Measurements from ENCODE around the gene GNB5.
"Not testable (repeated sequence)": the region's sequence is repeated elsewhere in the genome, so short reads cannot be mapped to it uniquely, and the experiment has no call there.

The GNB5 gene

DNA sequence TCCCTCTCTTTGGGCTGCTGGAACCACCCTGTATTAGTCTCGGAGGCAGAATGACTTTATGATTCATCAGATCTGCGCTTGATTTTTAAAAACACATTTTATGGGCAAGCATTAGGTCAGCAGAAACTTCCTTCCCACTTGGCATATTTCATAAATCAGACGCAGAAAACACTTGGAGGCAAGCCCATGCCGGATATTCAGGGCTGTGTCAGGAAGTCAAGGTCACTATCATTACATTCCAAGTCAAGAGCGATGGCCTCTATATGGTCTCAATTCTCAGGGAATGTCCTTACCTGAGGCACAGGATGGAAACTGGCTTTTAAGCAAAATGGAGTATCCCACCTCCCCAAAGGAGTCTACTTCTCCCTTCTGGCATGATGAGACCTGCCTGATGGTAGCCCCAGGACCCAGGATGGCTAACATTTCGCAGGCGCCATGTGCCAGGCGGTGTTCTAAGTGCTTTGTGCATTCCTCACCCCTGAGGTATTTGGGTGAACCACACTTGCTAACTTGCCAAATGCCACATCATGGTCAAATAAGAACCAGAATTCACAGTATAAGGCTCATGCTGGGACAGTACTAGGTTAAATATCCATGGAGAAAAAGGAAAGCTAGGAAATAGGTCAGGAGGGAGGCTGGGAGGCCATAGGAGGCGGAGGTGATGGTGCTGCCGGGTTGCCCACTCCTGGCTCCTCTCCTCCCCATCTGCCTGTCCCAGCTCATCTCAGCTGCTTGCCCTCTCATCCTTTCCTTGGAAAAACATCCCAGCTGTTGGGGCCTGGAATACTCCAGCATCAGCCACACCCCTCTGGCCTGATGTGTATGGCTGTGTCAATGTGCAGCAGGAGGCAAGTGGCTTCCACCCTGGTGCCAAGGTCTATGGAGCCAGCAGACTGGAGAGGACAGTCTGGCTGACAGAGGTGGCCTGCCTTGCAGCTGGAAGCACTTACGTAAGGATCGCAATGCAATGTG lies 97.4 kb downstream of the GNB5 start:
- no peak for DNase-seq (ENCODE audit: low read depth in 2 of 2)

DNA sequence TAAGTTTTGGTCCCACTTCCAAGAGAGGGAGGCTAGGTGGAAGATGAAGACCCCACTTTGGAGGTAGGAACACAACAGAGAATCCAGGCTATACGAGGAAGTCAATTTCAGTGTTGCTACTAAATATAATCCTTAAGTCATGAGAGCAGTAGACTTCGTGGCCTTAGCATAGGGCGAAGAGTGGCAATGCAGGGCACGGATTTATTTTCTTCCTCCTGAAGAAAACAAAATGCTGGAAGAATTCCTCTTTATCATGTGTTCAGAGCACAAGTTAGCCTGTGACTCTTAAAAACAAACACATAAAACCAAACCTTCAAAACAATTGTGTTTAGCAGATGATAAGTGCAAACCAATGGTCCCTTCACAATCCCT lies 98.0 kb downstream of the GNB5 start:
- no peak for DNase-seq (ENCODE audit: low read depth in 2 of 2)

DNA sequence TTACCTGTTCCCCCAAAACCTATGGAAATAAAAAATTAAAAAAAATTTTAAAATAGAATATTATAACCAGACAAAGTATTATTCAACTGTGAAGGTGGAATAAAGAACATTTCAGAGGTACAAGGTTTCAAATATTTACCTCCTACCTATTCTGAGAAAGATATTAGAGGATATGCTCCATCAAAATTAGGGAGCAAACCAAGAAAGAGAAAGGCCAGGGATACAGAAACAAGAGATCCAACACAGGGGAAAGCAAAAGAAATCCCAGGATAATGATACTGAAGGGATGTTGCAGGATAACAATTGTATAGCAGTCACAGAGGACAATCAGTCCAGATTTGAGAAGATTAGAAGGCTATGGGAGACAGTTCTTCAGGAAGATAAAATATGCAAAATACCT lies 101.0 kb downstream of the GNB5 start:
- DNase-seq (ENCODE audit: low read depth in 2 of 2), result no peak

DNA sequence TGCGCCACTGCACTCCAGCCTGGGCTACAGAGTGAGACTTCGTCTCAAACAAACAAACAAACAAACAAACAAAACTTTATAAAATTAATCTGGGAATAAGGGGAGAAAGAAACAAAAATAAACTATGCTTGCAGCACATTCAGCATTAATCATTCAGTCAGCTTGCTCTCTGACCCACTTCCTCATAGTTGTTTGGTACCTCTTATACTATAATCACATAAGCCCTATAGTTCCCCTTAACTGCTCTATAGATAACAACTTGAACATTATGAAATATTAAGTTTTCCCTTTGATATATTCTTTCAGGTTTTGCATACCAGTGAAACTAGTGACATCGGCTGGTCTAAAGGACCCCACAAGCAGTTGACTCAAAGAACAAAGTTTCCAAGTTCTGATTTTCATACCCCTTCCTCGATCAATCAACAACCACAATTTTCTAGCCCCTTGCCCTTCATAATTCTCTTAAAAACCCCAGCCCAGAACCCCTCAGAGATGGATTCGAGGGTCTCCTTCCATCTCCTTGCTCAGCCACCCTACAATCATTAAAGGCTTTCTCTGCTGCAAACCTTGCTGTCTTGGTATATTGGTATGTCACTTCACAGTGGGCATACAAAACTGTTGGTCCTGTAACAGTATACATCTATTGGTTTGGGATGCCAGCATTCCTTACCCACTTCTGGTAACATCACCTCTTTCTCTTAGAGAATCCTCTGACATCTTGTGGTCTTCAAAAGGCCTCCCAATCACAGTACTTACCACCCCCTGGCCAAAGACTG lies 105.0 kb downstream of the GNB5 start:
- no peak for DNase-seq (ENCODE audit: low read depth in 2 of 2)

DNA sequence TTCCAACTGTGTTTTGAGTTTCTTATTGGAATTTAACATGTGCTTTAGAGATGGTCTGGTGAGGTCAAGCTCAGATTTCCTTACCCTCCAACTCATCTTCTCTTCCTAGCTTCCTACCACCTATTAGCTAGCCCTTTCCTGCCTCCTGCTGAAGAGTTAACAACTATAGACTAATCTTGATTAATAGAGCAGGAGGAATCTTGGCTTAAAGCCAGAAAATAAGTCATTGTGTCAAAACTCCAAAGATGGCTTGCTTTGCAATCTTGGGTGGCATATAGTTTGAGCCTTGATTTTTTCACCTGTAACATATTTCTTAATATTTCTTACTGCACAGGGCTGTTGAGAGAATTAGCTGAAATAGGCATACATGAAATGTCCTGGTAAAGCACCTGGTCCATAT lies 105.9 kb downstream of the GNB5 start:
- no peak for DNase-seq (ENCODE audit: low read depth in 2 of 2)

DNA sequence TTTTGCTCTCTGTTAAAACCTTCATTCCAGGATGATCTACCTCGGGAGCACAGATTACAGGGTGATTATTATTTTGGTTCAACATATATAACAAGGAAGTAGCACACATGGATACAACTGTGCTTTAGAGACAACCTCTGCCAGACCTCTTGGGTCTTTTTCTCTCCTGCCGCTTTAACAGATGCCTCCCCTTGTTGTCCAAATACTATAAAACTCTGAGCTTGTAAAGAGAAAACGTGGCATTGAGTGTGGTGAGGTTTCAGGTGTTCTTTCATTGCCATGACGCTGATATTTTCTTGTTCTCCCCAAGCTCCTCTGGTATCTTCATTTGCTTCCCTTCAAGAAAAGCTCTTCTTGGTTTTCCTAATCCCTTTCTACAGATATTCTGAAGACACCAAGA lies 107.6 kb downstream of the GNB5 start:
- DNase-seq (ENCODE audit: low read depth in 2 of 2), result no peak

DNA sequence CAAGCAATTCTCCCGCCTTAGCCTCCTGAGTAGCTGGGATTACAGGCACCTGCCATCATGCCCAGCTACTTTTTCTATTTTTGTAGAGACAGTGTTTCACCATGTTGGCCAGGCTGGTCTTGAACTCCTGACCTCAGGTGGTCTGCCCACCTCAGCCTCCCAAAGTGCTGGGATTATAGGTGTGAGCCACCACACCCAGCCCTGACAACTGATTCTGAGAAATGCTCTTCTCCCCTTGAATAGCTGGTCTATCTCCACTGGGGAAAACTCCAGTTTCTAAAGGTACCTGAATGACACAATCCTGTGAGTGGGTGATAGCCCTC lies 108.2 kb downstream of the GNB5 start:
- not testable (repeated sequence) for DNase-seq (ENCODE audit: low read depth in 2 of 2)

DNA sequence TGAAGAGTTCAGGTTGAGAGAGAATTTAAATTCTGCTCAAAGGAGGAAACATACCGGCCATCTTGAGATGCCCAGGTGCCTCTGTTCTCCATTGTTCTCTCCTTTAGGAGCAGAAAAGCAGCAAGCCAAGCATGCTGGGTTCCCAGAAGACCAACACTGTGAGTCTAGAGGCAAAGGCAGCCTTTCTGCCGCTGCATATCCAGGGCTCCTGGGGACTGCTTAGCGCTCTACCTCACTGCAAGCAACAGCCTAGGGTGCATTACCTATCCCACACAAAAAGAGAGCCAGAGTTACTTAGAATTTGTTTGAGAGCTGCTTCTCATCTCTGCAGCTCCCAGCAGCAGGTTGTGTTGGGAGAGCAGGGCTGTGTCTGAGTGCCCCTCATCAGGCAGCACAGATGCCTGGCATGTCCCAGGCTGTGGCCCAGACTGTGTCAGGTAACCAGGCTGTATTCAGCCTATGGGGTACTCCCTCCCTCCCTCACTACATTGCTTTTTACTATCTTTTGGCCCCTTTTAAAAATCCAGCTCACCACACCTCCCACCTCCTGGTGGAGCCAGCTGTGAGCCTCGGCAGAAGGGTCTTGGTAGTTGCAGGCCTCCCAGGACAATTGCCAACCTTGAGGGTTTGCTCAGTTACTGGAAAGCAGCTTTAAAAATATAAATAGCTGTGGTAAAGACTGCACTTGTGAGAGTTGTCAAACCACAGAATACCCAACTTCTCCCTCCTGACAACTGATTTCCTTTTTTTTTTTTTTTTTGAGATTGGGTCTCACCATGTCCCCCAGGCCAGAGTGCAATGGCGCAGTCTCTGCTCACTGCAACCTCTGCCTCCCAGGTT lies 108.8 kb downstream of the GNB5 start:
- no peak for DNase-seq (ENCODE audit: low read depth in 2 of 2)

DNA sequence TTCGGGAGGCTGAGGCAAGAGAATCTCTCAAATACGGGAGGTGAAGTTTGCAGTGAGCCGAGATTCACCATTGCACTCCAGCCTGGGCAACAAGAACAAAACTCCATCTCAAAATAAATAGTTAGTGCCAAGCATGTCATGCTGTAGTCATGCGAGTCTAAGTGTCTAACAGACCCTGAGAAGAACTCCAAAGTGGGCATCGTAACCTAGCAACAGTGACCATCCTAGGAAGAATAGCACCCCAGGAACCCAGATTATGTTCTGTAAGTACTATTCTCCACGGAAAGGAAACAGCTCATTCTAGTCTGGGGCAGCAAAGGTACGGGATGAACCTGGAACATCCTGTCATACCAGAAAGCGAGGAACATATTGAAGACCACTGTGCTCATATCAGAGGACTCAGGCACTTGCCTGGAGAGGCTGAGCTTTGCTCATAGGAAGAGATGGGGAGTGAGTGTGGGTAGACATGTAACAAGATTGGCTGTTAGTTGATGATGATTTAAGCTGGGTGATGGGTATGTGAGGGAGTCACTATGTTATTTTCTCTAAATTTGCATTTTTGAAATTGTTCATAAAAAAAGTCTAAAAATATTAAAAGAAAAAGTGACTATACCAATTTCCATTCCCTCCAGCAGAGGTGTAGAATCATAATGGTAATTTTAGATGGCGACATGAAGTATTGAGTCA lies 110.3 kb downstream of the GNB5 start:
- DNase-seq (ENCODE audit: low read depth in 2 of 2), result no peak

DNA sequence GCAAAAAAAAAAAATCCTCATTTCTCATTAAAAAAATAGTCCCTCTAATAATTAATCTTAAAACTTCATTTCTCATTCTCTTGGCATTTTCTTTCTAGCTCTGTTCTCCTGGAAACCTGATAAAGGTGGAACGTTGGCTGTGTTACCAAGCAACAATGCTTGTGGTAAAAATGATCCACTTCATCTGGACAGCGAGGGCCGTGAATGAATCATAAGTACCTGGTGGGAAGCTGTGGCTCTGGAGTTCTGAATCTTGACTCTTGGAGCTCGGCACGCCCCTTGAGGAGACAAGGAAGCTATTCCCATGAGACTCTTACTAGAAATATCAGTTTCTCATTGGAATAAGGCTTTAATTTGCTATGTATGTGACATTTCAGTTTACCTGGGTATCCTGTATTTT lies 111.2 kb downstream of the GNB5 start:
- DNase-seq (ENCODE audit: low read depth in 2 of 2), result no peak

DNA sequence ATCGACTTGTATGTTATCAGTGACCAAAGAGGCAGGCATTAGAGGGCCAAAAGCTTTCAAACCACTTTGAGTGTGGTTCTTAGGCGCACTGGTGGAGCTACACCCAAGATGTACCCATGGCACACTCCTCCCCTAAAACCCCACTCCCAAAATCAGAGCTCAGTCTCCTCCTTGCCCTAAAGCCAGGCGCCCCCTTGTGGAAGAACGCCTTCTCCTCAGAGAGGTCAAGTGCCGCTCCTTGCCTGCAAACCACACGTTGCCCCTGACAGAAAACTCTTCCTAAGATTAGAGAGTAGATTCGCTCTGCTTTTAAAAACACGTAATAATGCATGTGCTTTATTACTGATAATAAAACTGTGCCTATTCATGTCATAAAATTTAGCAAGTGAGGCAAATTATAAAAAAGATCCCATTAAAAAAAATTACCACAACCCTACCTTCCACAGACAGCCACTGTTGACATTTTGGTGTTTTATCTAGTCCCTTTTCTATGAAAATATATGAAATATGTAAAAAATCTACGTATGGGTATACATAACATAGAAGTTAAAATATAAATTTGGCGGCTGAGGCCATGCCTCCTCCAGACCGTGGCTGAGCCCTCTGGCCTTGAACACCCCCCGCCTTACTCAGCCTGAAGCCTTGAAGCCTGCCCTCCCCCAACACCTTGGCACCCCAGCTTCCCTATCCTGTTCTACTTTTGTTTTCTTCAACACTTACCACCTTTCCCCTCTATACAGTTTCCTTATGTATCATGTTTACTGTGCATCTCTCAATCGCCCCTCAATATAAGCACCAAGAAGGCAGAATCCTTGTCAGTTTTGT lies 112.1 kb downstream of the GNB5 start:
- peak; percentile 47 to 73 for DNase-seq (ENCODE audit: low read depth in 2 of 2)

DNA sequence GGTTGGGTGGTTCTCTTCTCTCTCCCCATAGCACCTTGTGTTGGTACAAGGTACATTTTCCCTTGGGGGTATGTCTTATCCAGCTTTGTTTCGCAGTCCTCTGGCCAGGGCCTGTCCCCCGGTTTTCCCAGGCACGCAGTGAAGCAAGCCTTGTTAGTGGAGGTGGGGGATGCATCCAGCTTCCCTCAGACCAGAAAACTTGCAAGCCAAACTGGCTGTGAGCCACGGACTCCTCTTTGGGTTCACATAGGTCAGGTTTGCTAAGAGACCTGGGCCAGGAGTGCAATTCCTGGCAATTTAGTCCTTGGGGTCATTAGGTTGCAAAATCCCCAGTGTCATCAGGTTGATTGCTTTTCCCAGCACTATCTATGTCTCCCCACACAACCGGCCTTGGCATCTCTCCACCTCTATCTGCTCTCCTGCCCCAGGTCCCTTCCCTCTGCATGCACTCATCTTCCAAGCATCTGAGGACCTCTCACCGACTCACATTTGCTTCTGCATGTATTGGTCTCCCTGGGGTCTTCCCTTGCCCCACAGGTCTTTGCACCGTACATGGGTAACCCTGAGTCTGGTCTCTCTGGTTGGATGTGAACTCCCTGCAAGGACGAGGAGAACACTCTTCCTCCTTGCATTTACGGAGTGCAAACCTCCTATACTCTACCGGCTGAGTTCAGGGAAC lies 112.9 kb downstream of the GNB5 start:
- DNase-seq (ENCODE audit: low read depth in 2 of 2), result no peak

DNA sequence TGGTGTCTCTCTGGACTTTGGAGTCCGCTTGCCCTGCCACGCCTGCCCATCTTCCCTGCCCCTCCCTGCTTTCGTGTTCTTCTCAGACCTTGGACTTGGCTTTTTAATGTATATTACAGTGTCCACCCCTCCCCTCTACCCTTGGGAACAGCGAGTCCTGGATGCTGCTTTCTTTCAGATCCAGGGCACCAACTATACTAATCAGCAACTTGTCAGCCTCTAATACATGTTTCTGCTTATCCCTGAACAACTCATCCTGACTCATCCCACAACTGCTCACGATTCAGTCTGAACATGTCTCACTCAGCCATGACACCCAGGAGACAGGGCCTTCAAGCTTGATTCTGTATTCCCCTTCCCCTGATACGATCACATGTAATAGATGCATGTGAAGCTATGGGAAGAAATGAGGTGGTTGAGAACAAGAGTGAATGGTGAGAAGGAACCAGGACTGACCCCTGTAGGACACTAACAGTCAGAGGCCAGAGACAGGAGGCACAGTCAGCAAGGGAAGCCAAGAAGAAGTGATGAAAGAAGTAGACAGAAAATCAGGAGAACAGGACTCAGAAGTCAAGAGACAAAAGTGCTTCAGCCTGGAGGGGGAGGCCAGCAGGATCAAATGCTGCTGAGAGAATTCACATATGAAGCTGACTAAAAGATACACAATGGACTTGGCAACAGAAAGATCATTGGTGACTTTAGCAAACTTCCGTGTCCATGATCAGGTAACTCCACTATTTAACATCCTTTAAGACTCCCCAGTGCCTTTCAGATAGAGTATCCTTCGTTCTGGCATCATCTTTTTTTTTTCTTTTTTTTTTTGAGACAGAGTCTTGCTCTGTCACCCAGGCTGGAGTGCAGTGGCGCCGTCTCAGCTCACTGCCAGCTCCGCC lies 114.1 kb downstream of the GNB5 start:
- DNase-seq (ENCODE audit: low read depth in 2 of 2), result no peak

DNA sequence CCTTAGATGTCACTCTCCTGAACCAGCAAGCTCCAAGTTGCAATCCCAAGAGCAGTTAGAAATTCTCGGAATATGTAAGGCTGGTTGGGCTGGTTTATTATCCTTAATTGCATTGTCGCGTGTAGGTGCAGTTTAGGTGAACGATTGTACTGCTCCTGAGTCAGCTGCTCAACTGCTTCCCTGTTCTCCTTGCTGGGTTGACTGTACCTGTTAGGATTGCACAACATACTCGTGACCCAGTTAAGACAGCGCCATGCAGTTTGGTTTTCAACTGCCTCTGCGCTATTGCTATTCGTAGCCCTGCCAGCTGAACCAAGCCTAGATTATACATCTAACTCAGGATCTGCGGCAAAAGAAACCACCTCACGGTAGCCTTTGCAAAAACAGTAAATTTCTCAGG lies 119.6 kb downstream of the GNB5 start:
- no peak for DNase-seq (ENCODE audit: low read depth in 2 of 2)

DNA sequence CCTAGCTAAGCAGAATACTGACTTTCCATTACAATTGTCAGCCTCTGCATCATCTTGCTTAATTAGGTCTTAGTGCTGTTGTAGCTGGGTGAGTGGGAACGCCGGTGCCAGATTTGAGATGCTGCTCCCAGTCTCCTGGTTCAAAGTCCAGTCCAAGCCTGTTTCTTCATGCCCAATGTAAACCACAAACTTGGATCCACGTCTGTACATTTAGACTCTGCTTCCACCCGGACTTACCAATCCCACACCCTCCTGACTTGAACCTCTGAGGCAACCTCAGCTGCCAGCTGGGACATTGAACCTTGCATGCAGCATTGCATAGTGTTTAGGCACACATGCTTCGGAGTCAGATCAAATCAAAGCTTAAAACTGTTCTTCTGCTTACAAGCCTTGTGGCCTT lies 121.6 kb downstream of the GNB5 start:
- DNase-seq (ENCODE audit: low read depth in 2 of 2), result no peak

DNA sequence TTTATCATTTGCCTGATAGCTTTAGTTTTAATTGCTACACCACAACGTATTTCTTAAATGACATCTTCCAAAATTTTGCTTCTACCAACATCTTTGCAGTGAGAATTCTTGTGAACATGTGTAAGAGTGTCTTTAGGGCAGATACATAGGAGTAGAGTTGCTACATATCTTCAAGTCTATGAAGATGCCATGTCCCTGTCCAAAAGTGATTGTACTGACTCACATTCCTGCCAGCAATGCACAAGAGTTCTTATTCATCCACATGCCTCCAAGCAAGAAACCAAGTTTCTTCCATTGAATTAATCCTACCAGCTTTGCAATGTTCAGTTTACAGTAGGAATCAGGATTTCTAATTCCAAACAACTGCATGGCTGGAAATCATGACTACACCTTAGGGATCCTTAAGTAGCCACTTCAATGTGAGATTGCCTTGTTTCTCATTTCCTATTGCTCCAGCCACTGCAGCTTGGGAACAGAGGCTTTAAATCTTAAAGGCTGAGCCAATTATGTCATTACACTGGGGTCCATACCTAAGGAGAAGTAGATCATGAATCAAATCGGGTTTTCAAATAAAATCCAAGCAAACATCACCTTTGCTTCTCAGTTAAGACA lies 123.1 kb downstream of the GNB5 start:
- DNase-seq (ENCODE audit: low read depth in 2 of 2), result no peak

DNA sequence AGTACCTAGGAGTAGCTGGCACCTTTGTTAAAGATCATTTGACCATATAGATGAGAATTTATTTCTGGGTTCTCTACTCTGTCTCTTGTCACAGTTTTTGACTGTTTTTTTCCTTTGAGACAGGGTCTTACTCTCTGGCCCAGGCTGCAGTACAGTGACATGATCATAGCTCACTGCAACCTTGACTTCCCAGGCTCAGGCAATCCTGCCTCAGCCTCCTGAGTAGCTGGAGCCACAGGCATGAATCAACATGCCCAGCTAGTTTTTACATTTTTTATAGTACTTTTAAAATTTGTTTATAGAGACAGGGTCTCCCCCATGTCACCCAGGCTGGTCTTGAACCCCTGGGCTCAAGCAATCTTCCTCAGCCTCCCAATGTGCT lies 123.7 kb downstream of the GNB5 start:
- no peak for DNase-seq (ENCODE audit: low read depth in 2 of 2)

DNA sequence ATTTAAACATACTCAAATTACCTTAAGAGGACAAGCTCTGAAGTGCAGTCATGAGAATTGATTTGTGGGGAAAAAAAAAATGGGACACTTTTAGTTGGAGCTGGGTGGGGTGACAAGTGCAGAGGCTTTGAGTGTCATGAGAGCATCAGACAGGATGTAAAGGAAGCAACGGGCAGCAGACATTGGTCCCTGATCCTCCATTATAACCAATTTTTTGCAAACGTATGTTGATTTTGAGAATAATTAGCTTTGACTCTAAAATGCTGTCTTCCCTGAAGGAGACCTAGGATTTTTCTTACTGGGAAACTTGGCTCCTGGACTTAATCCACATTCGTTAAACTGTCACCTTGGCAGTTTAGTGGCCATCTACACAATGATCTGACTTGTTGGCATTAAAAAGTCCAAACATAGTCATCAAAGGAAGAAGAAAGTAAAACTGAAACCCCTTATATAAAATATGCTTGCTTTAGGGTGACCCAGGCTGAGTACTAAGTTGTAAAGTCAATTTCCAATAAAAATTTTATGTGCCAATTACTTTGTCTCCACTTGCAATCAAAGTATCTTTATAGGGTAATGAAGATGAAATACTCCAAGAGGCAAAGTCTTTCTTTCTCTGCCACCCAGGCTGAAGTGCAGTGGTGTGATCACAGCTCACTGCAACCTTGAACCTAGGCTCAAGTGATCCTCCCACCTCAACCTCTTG lies 124.2 kb downstream of the GNB5 start:
- DNase-seq (ENCODE audit: low read depth in 2 of 2), result no peak
